SK-N-SH treated with all-trans-retinoic acid at 6 μM for 48 hours (cell line): ENCODE data around the gene MLLT1.
A peak's percentile ranks its signal among the peaks of the same experiment; 100 is the strongest.

Source experiments
- ATAC-seq: fragments of 200-7000 bp; cut with Tn5 transposase; 3 replicates; pipeline ENCODE4 v1.9.1; 2020; ENCODE audit warnings: mild to moderate bottlenecking, moderate library complexity
- ARNTL ChIP-seq: fragments of 450-650 bp; formaldehyde crosslinking; IDR thresholded peaks from 2 replicates; pipeline ENCODE4 v1.5.0; 2020; ENCODE audit warnings: low read depth, mild to moderate bottlenecking, moderate library complexity, borderline replicate concordance
- BACH2 ChIP-seq: fragments of 250-450 bp; sonication (Bioruptor Pico); IDR thresholded peaks from 2 replicates; pipeline ENCODE4 v1.9.0; 2021; ENCODE audit warnings: mild to moderate bottlenecking, borderline replicate concordance
- CSDC2 ChIP-seq: fragments of 250-450 bp; sonication (Bioruptor Pico); IDR thresholded peaks from 2 replicates; pipeline ENCODE4 v1.5.0; 2020; ENCODE audit warnings: mild to moderate bottlenecking, moderate library complexity
- ESRRG ChIP-seq: fragments of 250-450 bp; sonication (Bioruptor Pico); IDR thresholded peaks from 2 replicates; pipeline ENCODE4 v1.6.1; 2021; ENCODE audit warnings: mild to moderate bottlenecking
- GLIS3 ChIP-seq: fragments of 250-450 bp; sonication (Bioruptor Pico); IDR thresholded peaks from 2 replicates; pipeline ENCODE4 v1.5.0; 2020; ENCODE audit warnings: mild to moderate bottlenecking, moderate library complexity
- ISL1 ChIP-seq: fragments of 250-450 bp; sonication (Bioruptor Pico); IDR thresholded peaks from 2 replicates; pipeline ENCODE4 v2.1.2; 2022; ENCODE audit warnings: mild to moderate bottlenecking, moderate library complexity
- PPARA ChIP-seq: fragments of 250-450 bp; sonication (Bioruptor Pico); IDR thresholded peaks from 2 replicates; pipeline ENCODE4 v1.5.0; 2020; ENCODE audit warnings: mild to moderate bottlenecking, borderline replicate concordance
- RARB ChIP-seq: fragments of 250-450 bp; sonication (Bioruptor Pico); IDR thresholded peaks from 2 replicates; pipeline ENCODE4 v1.8.0; 2021; ENCODE audit warnings: mild to moderate bottlenecking, moderate library complexity
- SNAI2 ChIP-seq: fragments of 250-450 bp; sonication (Bioruptor Pico); IDR thresholded peaks from 2 replicates; pipeline ENCODE4 v1.5.0; 2020; ENCODE audit warnings: mild to moderate bottlenecking, moderate library complexity
- TCF4 ChIP-seq: fragments of 250-450 bp; sonication (Bioruptor Pico); IDR thresholded peaks from 2 replicates; pipeline ENCODE4 v1.8.0; 2021; ENCODE audit warnings: mild to moderate bottlenecking, moderate library complexity, borderline replicate concordance
- TOX ChIP-seq: fragments of 250-450 bp; sonication (Bioruptor Pico); IDR thresholded peaks from 2 replicates; pipeline ENCODE4 v1.8.0; 2021; ENCODE audit warnings: mild to moderate bottlenecking, moderate library complexity, borderline replicate concordance
- ZC3H10 ChIP-seq: fragments of 250-450 bp; sonication (Bioruptor Pico); IDR thresholded peaks from 2 replicates; pipeline ENCODE4 v1.5.1; 2021; ENCODE audit warnings: mild to moderate bottlenecking, moderate library complexity
- ZFP3 ChIP-seq: fragments of 250-450 bp; sonication (Bioruptor Pico); IDR thresholded peaks from 2 replicates; pipeline ENCODE4 v1.5.0; 2020; ENCODE audit warnings: mild to moderate bottlenecking, moderate library complexity
- ZNF565 ChIP-seq: fragments of 450-650 bp; formaldehyde crosslinking; conservative IDR thresholded peaks from 2 replicates; pipeline ENCODE4 v1.5.0; 2020; ENCODE audit warnings: low read depth, mild to moderate bottlenecking, moderate library complexity
- ZNF70 ChIP-seq: fragments of 450-650 bp; formaldehyde crosslinking; IDR thresholded peaks from 2 replicates; pipeline ENCODE4 v1.5.0; 2020; ENCODE audit warnings: mild to moderate bottlenecking, moderate library complexity
- TF ChIP-seq, protein P1 (sequence below): fragments of 250-450 bp; sonication (Bioruptor Pico); IDR thresholded peaks from 2 replicates; pipeline ENCODE4 v1.5.0; 2020; ENCODE audit warnings: mild to moderate bottlenecking, moderate library complexity
- TF ChIP-seq, protein P2 (sequence below): fragments of 250-450 bp; sonication (Bioruptor Pico); IDR thresholded peaks from 2 replicates; pipeline ENCODE4 v1.5.1; 2021; ENCODE audit warnings: mild to moderate bottlenecking, moderate library complexity
- TF ChIP-seq, protein P3 (sequence below): fragments of 250-450 bp; sonication (Bioruptor Pico); IDR thresholded peaks from 2 replicates; pipeline ENCODE4 v1.8.0; 2020; ENCODE audit warnings: mild to moderate bottlenecking, moderate library complexity, borderline replicate concordance
- TF ChIP-seq, protein P4 (sequence below): fragments of 250-450 bp; sonication (Bioruptor Pico); IDR thresholded peaks from 2 replicates; pipeline ENCODE4 v1.8.0; 2021; ENCODE audit warnings: low read depth, mild to moderate bottlenecking, moderate library complexity, borderline replicate concordance
- TF ChIP-seq, protein P5 (sequence below): fragments of 250-450 bp; sonication (Bioruptor Pico); IDR thresholded peaks from 2 replicates; pipeline ENCODE4 v1.5.1; 2020; ENCODE audit warnings: low read depth, mild to moderate bottlenecking, moderate library complexity

MLLT1 gene

DNA sequence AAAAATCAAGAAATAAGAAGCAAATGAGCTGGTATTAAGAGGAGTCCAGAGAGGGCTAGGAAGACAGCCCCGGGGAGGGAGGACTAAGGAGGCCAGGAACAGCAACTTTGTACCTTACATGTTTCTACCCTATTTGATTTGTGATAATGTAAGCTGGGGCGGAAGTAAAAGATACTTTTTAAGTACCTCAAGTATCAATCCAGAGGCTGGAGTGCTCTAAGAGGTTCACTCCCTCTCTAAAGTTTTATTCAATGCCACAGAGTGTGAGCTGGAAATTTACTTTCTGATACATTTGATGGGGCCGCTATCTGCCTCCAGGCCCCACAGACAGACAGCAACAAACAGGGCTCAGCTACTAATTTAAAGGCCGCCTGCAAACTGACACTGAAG, 11.4 kb downstream of the MLLT1 start (continued):
- TF ChIP-seq, protein P1, sequence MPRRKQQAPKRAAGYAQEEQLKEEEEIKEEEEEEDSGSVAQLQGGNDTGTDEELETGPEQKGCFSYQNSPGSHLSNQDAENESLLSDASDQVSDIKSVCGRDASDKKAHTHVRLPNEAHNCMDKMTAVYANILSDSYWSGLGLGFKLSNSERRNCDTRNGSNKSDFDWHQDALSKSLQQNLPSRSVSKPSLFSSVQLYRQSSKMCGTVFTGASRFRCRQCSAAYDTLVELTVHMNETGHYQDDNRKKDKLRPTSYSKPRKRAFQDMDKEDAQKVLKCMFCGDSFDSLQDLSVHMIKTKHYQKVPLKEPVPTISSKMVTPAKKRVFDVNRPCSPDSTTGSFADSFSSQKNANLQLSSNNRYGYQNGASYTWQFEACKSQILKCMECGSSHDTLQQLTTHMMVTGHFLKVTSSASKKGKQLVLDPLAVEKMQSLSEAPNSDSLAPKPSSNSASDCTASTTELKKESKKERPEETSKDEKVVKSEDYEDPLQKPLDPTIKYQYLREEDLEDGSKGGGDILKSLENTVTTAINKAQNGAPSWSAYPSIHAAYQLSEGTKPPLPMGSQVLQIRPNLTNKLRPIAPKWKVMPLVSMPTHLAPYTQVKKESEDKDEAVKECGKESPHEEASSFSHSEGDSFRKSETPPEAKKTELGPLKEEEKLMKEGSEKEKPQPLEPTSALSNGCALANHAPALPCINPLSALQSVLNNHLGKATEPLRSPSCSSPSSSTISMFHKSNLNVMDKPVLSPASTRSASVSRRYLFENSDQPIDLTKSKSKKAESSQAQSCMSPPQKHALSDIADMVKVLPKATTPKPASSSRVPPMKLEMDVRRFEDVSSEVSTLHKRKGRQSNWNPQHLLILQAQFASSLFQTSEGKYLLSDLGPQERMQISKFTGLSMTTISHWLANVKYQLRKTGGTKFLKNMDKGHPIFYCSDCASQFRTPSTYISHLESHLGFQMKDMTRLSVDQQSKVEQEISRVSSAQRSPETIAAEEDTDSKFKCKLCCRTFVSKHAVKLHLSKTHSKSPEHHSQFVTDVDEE: no peak
- TF ChIP-seq, protein P2, sequence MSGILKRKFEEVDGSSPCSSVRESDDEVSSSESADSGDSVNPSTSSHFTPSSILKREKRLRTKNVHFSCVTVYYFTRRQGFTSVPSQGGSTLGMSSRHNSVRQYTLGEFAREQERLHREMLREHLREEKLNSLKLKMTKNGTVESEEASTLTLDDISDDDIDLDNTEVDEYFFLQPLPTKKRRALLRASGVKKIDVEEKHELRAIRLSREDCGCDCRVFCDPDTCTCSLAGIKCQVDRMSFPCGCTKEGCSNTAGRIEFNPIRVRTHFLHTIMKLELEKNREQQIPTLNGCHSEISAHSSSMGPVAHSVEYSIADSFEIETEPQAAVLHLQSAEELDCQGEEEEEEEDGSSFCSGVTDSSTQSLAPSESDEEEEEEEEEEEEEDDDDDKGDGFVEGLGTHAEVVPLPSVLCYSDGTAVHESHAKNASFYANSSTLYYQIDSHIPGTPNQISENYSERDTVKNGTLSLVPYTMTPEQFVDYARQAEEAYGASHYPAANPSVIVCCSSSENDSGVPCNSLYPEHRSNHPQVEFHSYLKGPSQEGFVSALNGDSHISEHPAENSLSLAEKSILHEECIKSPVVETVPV (CRISPR knock-in tag): no peak
- no peak for TF ChIP-seq ZNF565 (CRISPR knock-in tag)

DNA sequence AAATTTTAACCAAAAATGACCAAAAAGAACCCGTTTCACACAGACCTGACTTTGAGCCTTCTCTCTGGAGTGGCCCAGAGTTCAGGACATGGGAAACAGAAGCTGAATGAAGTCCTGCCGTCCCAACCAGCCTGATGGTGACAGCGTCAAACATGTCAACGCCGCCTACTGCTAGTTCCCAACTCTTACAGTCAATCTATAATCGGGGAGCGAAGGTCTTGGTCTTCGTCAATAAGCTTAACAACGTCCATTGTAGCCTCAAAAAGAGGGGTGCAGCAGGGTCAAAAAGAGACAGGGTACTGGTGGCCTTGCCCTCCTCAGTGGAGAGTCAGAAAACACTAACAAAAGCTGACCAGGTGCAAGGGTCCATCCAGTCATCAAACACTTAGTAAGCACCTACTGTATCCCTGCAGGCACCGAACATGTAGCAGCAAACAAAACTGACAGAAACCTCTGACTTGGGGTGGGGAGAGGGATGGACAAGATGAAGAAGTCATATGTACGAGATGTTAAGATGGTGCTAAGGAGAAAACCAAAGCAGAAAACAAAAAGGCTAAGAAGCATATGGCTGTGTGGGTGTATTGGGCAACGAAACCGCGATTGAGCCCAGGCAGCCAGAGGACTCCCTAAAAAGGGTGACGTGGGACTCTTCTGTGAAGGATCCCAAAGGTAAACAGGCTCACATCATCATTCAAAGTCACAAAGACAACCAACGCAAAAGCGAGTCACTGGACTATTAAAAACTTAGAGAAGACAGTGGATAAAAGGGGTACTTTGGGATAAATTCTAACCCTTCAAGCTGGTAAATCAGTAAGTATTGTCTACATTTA, 12.0 kb downstream of the MLLT1 start:
- TF ChIP-seq CSDC2 (no peak), ISL1 (no peak), ZC3H10 (no peak), PPARA (no peak), TCF4 (no peak), SNAI2 (no peak), ESRRG (CRISPR knock-in tag) (no peak), TOX (CRISPR knock-in tag) (no peak), ARNTL (CRISPR knock-in tag) (no peak), ZNF565 (CRISPR knock-in tag) (no peak), BACH2 (no peak)
- TF ChIP-seq, all 23 proteins: peak for 0
- ATAC-seq: no peak

DNA sequence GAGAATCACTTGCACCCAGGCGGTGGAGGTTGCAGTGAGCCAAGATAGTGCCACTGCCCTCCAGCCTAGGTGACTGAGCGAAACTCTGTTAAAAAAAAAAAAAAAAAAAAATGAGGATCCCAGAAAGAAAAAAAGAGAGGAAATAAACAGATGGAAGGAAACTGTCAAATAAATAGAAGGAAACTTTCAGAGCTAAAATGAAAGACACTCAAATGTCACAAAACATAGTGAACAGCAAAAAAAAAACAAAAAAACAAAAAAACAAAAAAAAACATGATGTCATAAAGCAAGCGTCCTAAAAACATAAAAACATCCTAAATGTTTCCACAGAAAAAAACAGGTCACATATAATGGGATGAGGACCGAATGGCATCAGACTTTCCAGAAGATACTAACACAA, 15.0 kb downstream of the MLLT1 start:
- TF ChIP-seq TCF4 (no peak), ZNF70 (CRISPR knock-in tag) (no peak), GLIS3 (no peak), RARB (CRISPR knock-in tag) (no peak), ZFP3 (CRISPR knock-in tag) (no peak), ESRRG (CRISPR knock-in tag) (no peak), ISL1 (no peak), ZNF565 (CRISPR knock-in tag) (no peak), PPARA (no peak)
- TF ChIP-seq, protein P1: no peak
- no peak for ATAC-seq

DNA sequence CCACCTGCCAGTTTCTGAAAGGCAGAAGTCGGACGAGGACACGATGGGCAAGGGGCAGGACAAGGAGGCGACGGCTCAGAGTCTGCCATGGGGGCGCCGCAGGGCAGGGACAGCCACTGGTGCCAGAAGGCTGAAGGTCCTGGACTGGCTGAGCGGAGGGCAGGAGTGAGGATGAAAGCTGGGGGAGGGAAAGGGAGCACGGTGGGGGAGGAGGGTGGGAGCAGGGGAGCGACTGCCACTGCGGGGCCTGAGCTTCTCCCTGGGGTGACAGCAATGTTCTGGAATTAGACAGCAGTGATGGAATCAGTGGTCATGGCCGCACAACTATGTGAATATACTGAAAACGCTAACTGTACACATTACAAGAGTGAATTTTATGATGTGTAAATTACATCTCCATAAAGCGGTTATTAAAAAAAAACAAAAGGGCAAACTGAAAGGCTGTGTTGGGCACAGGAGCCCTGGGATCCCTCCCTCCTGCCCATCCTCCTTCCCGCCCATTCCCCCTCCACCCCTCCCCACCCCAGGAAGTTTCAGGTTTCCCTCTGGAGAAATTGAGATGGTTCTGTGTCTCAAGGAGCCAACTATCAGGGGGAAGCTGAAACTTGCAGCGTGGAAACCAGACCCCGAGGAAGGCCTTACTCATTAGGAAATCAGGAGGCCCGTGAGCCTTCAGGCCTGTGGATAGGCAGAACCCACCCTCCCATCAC, 15.9 kb downstream of the MLLT1 start:
- ATAC-seq: peak; percentile 84

More for the DNA sequence above, 15.9 kb downstream of the MLLT1 start:
- TF ChIP-seq ZFP3 (CRISPR knock-in tag) (no peak), SNAI2 (no peak), ESRRG (CRISPR knock-in tag) (no peak)
- TF ChIP-seq, protein P3, sequence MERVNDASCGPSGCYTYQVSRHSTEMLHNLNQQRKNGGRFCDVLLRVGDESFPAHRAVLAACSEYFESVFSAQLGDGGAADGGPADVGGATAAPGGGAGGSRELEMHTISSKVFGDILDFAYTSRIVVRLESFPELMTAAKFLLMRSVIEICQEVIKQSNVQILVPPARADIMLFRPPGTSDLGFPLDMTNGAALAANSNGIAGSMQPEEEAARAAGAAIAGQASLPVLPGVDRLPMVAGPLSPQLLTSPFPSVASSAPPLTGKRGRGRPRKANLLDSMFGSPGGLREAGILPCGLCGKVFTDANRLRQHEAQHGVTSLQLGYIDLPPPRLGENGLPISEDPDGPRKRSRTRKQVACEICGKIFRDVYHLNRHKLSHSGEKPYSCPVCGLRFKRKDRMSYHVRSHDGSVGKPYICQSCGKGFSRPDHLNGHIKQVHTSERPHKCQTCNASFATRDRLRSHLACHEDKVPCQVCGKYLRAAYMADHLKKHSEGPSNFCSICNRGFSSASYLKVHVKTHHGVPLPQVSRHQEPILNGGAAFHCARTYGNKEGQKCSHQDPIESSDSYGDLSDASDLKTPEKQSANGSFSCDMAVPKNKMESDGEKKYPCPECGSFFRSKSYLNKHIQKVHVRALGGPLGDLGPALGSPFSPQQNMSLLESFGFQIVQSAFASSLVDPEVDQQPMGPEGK (CRISPR knock-in tag): no peak
- TF ChIP-seq, protein P4, sequence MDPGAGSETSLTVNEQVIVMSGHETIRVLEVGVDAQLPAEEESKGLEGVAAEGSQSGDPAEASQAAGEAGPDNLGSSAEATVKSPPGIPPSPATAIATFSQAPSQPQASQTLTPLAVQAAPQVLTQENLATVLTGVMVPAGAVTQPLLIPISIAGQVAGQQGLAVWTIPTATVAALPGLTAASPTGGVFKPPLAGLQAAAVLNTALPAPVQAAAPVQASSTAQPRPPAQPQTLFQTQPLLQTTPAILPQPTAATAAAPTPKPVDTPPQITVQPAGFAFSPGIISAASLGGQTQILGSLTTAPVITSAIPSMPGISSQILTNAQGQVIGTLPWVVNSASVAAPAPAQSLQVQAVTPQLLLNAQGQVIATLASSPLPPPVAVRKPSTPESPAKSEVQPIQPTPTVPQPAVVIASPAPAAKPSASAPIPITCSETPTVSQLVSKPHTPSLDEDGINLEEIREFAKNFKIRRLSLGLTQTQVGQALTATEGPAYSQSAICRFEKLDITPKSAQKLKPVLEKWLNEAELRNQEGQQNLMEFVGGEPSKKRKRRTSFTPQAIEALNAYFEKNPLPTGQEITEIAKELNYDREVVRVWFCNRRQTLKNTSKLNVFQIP (CRISPR knock-in tag): no peak
- TF ChIP-seq, protein P5, sequence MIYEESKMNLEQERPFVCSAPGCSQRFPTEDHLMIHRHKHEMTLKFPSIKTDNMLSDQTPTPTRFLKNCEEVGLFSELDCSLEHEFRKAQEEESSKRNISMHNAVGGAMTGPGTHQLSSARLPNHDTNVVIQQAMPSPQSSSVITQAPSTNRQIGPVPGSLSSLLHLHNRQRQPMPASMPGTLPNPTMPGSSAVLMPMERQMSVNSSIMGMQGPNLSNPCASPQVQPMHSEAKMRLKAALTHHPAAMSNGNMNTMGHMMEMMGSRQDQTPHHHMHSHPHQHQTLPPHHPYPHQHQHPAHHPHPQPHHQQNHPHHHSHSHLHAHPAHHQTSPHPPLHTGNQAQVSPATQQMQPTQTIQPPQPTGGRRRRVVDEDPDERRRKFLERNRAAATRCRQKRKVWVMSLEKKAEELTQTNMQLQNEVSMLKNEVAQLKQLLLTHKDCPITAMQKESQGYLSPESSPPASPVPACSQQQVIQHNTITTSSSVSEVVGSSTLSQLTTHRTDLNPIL (CRISPR knock-in tag): no peak
- TF ChIP-seq, all 23 proteins: peak for 0
